Endodermal cell (in vitro differentiated cells): Measurements from ENCODE around the gene PCYT1A. TPM values are rescaled to one million over a fixed set of nuclear protein-coding genes. Genes with fewer than 3 reads are reported as not detected.

Experiments used
- DNase-seq: peaks from one replicate; pipeline ENCODE4 v3.0.0-alpha.2; 2017
- H3K27ac ChIP-seq: 2 replicates; pipeline ENCODE4 v1.5.1; 2013; ENCODE audit warnings: mild to moderate bottlenecking, low read depth, low read length, moderate library complexity
- H3K27me3 ChIP-seq: 2 replicates; pipeline ENCODE4 v1.6.1; 2013; ENCODE audit warnings: mild to moderate bottlenecking, low read length, moderate library complexity; ENCODE audit not compliant: insufficient read depth, control insufficient read depth, poor library complexity, severe bottlenecking
- H3K36me3 ChIP-seq: 2 replicates; pipeline ENCODE4 v1.7.0; 2013; ENCODE audit warnings: mild to moderate bottlenecking, low read length, moderate library complexity; ENCODE audit not compliant: control insufficient read depth, insufficient read depth
- H3K4me1 ChIP-seq: one replicate; pipeline ENCODE4 v1.7.0; 2013; ENCODE audit warnings: low read length; ENCODE audit not compliant: control insufficient read depth, insufficient read depth
- H3K4me3 ChIP-seq: 2 replicates; pipeline ENCODE4 v1.5.1; 2013; ENCODE audit warnings: mild to moderate bottlenecking, low read length, moderate library complexity
- H3K9ac ChIP-seq: 2 replicates; pipeline ENCODE4 v1.6.1; 2013; ENCODE audit warnings: mild to moderate bottlenecking, low read length, moderate library complexity; ENCODE audit not compliant: poor library complexity, severe bottlenecking; ENCODE audit errors: extremely low read depth
- H3K9me3 ChIP-seq: 2 replicates; pipeline ENCODE4 v1.6.1; 2013; ENCODE audit warnings: mild to moderate bottlenecking, low read length, moderate library complexity; ENCODE audit not compliant: control insufficient read depth
- H3K27ac Mint-ChIP-seq: 2 replicates; pipeline ENCODE4 v1.8.0; 2020; ENCODE audit warnings: mixed read lengths
- H3K27me3 Mint-ChIP-seq: 2 replicates; pipeline ENCODE4 v1.8.0; 2021; ENCODE audit warnings: mild to moderate bottlenecking, mixed read lengths; ENCODE audit not compliant: insufficient read depth
- H3K36me3 Mint-ChIP-seq: 2 replicates; pipeline ENCODE4 v1.8.0; 2020; ENCODE audit warnings: low read depth, mixed read lengths
- H3K4me1 Mint-ChIP-seq: 2 replicates; pipeline ENCODE4 v1.8.0; 2020; ENCODE audit warnings: mixed read lengths
- H3K4me3 Mint-ChIP-seq: 2 replicates; pipeline ENCODE4 v1.8.0; 2020; ENCODE audit warnings: mild to moderate bottlenecking, moderate library complexity, mixed read lengths
- H3K9me3 Mint-ChIP-seq: 2 replicates; pipeline ENCODE4 v1.8.0; 2020; ENCODE audit warnings: mild to moderate bottlenecking, mixed read lengths
- CTCF ChIP-seq: fragments of 200-600 bp; sonication (generic); conservative IDR thresholded peaks from 2 replicates; pipeline ENCODE4 v1.5.0; 2021; ENCODE audit warnings: antibody characterized with exemption, mild to moderate bottlenecking
- WGBS, 2 experiments: methylation state at CpG; one replicate each; pipeline versions ENCODE4 v1.1.5 to v1.1.7; 2013; ENCODE audit warnings: missing lambda C conversion rate in 2 of 2, mixed read lengths in 1 of 2; ENCODE audit not compliant: insufficient coverage in 1 of 2, insufficient read length in 1 of 2; 5-methylcytosine and 5-hydroxymethylcytosine counted together
- total RNA-seq, 2 donors: library from RNA; stranded (reverse); fragmentation: NEBNext Ultra II Directional in 1 of 2; extraction: Animal tissue kit (Norgen Biotek cat#: 25700) in 1 of 2; gene quantifications; 2 replicates in 1 of 2; 3 replicates in 1 of 2; pipeline ENCODE4 v1.2.1, GENCODE V29; 2021

Gene PCYT1A
- total RNA-seq, 2 donors from 2014 or later = 30.2 to 32.5 TPM

DNA sequence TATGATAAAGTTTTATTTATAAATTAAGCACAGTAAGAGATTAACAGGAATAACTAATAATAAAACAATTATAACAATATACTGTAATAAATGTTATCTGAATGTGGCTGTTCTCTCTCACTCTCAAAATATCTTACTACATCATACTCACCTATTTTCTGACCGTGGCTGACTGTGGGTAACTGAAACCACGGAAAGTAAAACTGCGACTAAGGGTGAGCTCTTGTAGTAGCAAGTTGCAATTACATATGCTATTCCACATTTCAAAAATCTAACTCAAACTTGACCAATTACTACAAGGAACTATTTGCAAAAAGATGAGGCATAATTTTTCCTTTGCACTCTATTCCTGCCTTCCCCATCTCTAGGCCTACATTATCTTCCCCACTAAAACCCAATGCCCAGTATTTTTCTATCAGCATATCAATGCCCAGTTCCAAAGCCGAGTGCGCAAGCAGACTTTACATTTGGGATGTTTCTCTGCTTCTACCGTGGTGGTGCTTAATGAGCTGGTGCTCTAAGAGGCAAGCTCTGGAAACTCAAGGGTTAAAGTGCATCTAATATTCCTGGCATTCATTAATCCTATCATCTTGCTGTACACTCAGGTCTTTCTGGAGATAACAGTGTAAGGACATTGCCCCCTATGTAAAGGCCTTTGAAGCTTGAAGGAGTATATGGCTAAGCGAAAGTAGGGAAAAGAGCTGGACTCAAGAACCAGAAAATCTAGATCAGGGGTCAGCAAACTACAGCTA, 6.7 kb downstream of the PCYT1A start:
- Histone ChIP-seq H3K9ac (no peak overlapping the region), H3K27me3 (no peaks in the 10 kb centered on the region), H3K36me3 (peaks cover 2% of the 10 kb centered on the region), H3K4me1 (no peaks in the 10 kb centered on the region), H3K27ac (no peak overlapping the region), H3K4me3 (no peak overlapping the region), H3K9me3 (no peaks in the 10 kb centered on the region)
- no peak for DNase-seq
- H3K27ac Mint-ChIP-seq = no peak overlapping the region
- no peak overlapping the region for H3K4me3 Mint-ChIP-seq
- no peak for TF ChIP-seq CTCF
- 92 to 93% methylated on average over 5 to 7 of the region's 7 CpGs for WGBS, 2 experiments
- no peaks in the 10 kb centered on the region for H3K36me3 Mint-ChIP-seq
- peaks cover 15% of the 10 kb centered on the region for H3K4me1 Mint-ChIP-seq
- no peaks in the 10 kb centered on the region for H3K9me3 Mint-ChIP-seq
- no peaks in the 10 kb centered on the region for H3K27me3 Mint-ChIP-seq

- peaks cover 12% of the 10 kb centered on the region for H3K9me3 Mint-ChIP-seq
- WGBS, 2 experiments = 87 to 96% methylated on average over 3 to 5 of the region's 5 CpGs
- H3K4me3 Mint-ChIP-seq = no peak overlapping the region
- no peaks in the 10 kb centered on the region for H3K27me3 Mint-ChIP-seq
- Histone ChIP-seq H3K27ac (no peak overlapping the region), H3K9me3 (peaks cover 28% of the 10 kb centered on the region), H3K4me1 (no peaks in the 10 kb centered on the region), H3K36me3 (peaks cover 30% of the 10 kb centered on the region), H3K9ac (no peak overlapping the region), H3K27me3 (no peaks in the 10 kb centered on the region), H3K4me3 (no peak overlapping the region)
- DNase-seq = no peak
- H3K36me3 Mint-ChIP-seq = peaks cover 23% of the 10 kb centered on the region
- no peak for TF ChIP-seq CTCF
- H3K4me1 Mint-ChIP-seq = peaks cover 4% of the 10 kb centered on the region
- no peak overlapping the region for H3K27ac Mint-ChIP-seq
Observed at GRCh38 chr3:196275126-196275525, 12.4 kb downstream of the PCYT1A start.

- Histone ChIP-seq H3K27ac (no peak overlapping the region), H3K4me3 (no peak overlapping the region), H3K9me3 (peaks cover 32% of the 10 kb centered on the region), H3K4me1 (no peaks in the 10 kb centered on the region), H3K36me3 (peaks cover 34% of the 10 kb centered on the region), H3K9ac (no peak overlapping the region), H3K27me3 (no peaks in the 10 kb centered on the region)
- H3K27ac Mint-ChIP-seq = no peak overlapping the region
- 92 to 95% methylated on average over 5 of the region's 5 CpGs for WGBS, 2 experiments
- H3K4me1 Mint-ChIP-seq = peaks cover 4% of the 10 kb centered on the region
- TF ChIP-seq CTCF = no peak
- DNase-seq = no peak
- peaks cover 12% of the 10 kb centered on the region for H3K9me3 Mint-ChIP-seq
- no peak overlapping the region for H3K4me3 Mint-ChIP-seq
- no peaks in the 10 kb centered on the region for H3K27me3 Mint-ChIP-seq
- H3K36me3 Mint-ChIP-seq = peaks cover 28% of the 10 kb centered on the region
Observed at GRCh38 chr3:196274585-196274984, 12.9 kb downstream of the PCYT1A start.
